HG02840 (cell line): Measurements from ENCODE around the gene CFAP46.

Experiments
- ATAC-seq: cut with Tn5 transposase; IDR thresholded peaks from one replicate; pipeline ENCODE4 v1.9.1; 2021; ENCODE audit warnings: mild to moderate bottlenecking, moderate library complexity, moderate number of reproducible peaks; ENCODE audit not compliant: unreplicated experiment, low FRiP score

Gene CFAP46

GRCh38 chr10:132980426-132981172 lies 38.2 kb upstream of the CFAP46 start:
- ATAC-seq = no peak

GRCh38 chr10:132979491-132980425 lies 37.4 kb upstream of the CFAP46 start:
- no peak for ATAC-seq

GRCh38 chr10:132978542-132978941 lies 36.2 kb upstream of the CFAP46 start:
- ATAC-seq = no peak

DNA sequence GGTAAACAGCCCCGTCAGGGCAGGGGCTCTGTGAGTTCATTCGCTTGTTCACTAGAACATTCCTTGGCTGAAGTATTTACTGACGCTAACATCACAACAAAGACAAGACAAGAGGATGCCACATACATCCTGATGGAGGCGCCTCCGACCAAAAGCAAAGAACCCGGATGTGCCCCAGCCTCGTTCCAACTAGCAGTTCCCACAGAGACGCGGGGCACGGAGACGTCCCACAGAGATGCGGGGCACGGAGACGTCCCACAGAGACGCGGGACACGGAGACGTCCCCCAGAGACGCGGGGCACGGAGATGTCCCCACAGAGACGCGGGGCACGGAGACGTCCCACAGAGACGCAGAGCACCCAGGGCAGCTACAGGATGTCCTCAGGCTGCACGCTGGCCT lies 35.4 kb upstream of the CFAP46 start:
- ATAC-seq = no peak

- no peak for ATAC-seq
Observed at GRCh38 chr10:132977076-132977475, 34.7 kb upstream of the CFAP46 start.

DNA sequence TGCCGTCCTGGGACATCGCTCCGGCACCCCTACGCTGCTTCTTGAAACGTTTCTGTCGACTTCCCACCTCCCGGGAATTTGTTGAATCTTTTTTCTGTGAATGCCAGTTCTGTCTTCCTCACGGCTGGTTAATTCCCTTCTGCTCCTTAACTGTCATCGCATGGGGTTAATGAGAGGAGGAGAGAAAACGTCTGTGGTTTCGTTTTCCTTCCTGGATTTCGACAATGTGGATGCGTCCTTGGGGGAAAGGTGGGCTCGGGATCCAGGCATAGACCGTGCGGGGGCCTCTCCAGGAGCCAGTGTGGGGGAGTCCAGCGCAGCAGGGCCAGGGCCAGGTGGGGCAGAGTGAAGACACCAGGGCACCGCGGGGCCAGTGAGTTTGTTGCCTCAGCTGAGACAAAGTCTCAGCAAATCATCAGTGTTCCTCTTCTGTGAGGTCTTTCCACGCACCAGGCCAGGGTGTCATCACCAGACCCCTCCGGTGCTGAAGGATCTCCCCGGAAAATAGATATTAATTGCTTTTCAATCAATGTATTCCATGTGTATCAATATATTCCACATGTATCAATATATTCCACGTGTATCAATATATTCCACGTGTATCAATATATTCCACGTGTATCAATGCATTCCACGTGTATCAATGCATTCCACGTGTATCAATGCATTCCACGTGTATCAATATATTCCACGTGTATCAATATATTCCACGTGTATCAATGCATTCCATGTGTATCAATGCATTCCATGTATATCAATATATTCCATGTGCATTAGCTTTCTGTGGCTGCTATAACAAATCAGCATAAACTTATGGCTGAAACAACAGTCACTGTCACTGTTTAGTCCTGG lies 33.7 kb upstream of the CFAP46 start:
- no peak for ATAC-seq

GRCh38 chr10:132974886-132975830 lies 32.8 kb upstream of the CFAP46 start:
- no peak for ATAC-seq

DNA sequence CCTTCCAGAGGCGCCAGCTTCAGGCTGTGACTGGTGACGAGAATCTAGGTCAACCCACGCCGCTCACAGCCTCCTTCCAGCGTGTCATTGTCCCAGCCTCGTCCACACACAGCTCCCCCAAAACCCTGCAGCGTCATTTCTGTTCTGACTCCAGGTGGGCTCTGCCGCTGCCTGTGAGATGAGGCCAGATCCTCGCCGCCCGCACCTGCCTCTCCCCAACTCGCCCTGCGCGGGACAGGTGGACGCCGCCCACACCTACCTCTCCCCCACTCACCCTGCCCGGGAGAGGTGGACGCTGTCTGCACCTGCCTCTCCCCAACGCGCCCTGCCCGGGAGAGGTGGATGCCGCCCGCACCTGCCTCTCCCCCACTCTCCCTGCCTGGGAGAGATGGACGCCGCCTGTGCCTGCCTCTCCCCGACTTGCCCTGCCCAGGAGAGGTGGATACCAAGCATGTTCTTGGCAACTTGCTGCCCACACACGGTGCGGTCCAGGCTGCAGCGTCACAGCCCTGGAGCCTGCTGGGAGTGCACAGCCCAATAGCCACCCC lies 32.0 kb upstream of the CFAP46 start:
- ATAC-seq = no peak

- ATAC-seq = no peak
Observed at GRCh38 chr10:132973903-132974241, 31.5 kb upstream of the CFAP46 start.

DNA sequence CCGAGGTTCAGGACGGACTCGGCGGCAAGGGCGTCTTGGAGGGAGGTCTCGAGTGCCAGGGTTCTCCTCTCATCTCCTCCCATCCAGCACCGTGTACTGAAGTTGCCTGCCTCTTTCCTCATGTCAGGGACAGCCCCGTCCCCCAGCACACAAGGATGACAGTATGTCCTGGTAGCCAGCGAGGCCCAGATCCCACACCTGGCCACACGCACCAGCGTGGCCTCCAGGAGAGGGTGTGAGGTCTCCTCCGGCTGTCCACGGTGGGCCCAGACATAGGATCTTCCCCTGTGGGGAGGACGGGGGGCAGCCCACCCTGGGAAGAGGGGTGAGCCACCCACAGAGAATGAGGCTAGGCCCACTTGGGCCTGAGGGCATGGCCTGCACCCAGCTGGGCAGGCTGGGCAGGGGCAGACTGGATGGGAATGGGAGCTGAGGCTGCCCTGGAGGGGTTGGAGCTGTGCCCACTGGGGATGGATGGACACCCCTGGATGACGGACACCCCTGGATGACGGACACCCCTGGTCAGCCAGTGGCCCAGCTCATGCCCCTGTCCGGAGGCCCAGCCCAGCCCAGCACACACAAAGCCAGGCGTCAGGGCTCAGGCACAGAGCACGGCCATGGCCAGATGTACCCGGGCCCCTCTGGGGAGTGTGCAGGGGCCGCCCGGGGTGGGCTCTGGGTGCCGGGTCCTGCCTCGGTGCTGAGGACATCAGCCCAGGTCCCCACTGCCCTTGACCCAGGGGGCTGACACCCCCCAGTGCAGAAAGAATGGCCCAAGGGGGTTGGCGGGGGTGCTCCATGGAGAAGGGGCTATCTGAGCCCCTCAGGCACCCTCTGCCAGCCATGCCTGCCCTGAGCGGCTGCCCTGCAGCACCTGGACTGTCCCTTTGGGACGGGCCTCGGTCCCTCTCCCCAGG lies 30.9 kb upstream of the CFAP46 start:
- ATAC-seq = no peak

DNA sequence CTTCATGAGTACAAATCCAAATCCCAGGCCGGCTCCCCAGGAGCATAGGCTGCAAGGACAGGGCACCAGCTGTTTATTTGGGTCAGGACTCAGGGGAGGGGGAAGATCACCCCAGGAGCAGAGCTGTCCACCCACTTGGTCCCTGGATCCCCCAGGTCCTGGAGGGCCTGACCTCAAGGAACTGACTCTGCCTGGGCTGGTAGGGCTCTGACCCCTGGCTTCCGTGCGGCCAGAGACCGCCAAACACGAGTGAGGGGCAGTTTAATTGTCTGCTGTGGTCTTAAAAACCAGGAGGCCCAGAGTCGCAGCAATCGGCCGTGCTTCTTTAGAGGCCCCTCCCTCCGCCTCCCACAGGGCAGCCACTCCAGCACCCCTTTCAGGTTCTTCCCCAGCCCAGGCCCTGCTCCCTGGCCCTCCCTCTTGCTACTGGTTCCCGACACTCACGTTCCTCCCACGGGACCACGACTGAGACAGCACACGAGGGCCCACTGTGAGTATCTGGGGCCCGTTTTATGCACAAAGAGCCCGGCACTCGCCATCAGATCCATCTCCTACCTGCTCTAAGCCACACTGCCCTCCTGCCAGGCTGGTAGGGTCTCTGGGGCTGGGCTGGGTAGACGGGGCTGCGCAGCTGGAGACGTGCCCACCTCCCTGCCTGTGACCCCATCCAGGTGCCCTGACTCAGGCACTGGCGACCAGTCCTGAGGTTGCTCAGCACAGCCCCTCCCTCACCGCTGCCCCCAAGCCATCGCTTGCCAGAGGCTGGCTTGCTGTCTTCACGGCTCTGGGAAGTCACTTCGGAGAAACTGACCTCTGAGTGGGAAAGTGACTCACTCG lies 30.0 kb upstream of the CFAP46 start:
- ATAC-seq = no peak

DNA sequence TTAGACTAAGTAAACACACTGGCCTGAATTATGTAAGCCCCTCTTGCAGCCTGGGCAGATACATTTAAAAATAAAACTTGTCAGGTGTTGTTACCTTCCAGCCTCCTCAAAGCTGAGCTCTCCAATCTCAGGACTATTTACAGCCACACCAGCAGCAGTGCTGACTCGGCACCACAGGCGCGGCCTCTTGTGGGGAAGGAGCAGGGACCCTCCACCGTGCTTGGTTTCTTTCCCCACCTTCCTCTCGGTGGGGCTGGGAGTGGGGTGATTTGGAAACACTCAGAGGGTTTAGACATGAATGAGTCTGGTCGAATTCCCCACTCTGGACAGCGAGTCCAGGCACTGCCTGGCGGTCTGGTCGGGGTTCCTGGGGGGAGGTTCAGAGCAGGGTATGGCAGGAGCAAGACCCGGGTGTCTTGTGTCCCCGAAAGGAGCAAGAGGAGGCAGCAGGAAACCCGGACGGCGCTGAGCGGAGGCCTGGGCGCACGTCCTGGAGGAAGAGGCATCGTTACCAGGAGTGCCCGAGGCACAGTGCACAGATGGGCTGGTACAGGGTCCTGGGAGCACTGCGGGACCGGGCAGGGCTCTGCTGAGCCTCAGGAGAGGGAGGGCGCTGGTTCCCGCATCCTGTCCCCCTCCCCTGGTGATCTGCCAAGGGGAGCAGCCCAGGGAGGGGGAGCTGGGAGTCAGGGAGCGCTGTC lies 29.2 kb upstream of the CFAP46 start:
- no peak for ATAC-seq

- ATAC-seq = no peak
Observed at GRCh38 chr10:132970641-132971438, 28.5 kb upstream of the CFAP46 start.

DNA sequence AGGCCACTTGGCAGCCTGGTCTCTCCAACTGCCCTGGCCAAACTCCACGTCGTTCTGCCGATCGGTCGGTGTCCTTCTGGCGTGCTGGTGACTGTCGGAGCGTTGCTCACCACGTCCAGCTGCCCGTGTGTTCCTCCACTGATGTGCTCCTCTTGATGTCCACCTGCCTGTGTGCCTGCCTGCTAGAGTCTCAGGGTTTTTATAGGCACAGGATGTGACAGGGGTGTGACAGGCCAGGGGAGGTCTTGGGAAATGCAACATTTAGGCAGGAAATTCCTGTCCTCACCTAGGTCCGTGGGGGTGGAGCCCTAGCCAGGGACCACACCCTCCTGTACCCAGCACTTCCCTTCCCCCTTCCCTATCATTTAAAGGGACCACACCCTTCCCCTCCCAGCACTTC lies 25.2 kb upstream of the CFAP46 start:
- no peak for ATAC-seq

GRCh38 chr10:132965411-132966057 lies 23.2 kb upstream of the CFAP46 start:
- ATAC-seq = no peak
